ENCODE measurements around the gene GRHPR. TPM values are rescaled to one million over a fixed set of nuclear protein-coding genes. Genes with fewer than 3 reads are reported as not detected.
"Not testable (repeated sequence)": the region's sequence is repeated elsewhere in the genome, so short reads cannot be mapped to it uniquely, and the experiment has no call there.

Gene GRHPR
- polyA plus RNA-seq, 1 donor from 2014 or later: 84.6 TPM

GRCh38 chr9:37423508-37423907 is 1.0 kb downstream of the GRHPR start:
- Mint-ChIP-seq H3K9me3 (no peaks in the 10 kb centered on the region), H3K27ac (peak overlapping the region in 1 of 3 donors; percentile 72), H3K4me3 (peak overlapping the region; percentile 91 to 98 (median 98))

GRCh38 chr9:37424204-37424685 is 1.7 kb downstream of the GRHPR start:
- Mint-ChIP-seq H3K27ac (no peak overlapping the region), H3K4me1 (peaks cover 13 to 24% (median 18%) of the 10 kb centered on the region in 3 donors), H3K27me3 (no peaks in the 10 kb centered on the region), H3K36me3 (peaks cover 2% of the 10 kb centered on the region), H3K9me3 (no peaks in the 10 kb centered on the region), H3K4me3 (peak overlapping the region in 3 of 4 donors; percentile 60 to 97 (median 73))

More at GRCh38 chr9:37423508-37423907, 1.0 kb downstream of the GRHPR start:
- H3K36me3 Mint-ChIP-seq: peaks cover 2% of the 10 kb centered on the region
- no peaks in the 10 kb centered on the region for H3K27me3 Mint-ChIP-seq
- peaks cover 13 to 28% (median 18%) of the 10 kb centered on the region in 3 donors for H3K4me1 Mint-ChIP-seq

GRCh38 chr9:37424686-37425297 is 2.3 kb downstream of the GRHPR start:
- no peak overlapping the region for H3K4me3 Mint-ChIP-seq
- H3K36me3 Mint-ChIP-seq: peaks cover 2% of the 10 kb centered on the region
- H3K4me1 Mint-ChIP-seq: peaks cover 13 to 24% (median 18%) of the 10 kb centered on the region in 3 donors
- no peak overlapping the region for H3K27ac Mint-ChIP-seq
- no peaks in the 10 kb centered on the region for H3K27me3 Mint-ChIP-seq
- H3K9me3 Mint-ChIP-seq: no peaks in the 10 kb centered on the region

- Mint-ChIP-seq H3K9me3 (no peaks in the 10 kb centered on the region), H3K36me3 (peaks cover 2% of the 10 kb centered on the region), H3K27me3 (no peaks in the 10 kb centered on the region), H3K27ac (no peak overlapping the region), H3K4me3 (no peak overlapping the region), H3K4me1 (peaks cover 13 to 24% (median 18%) of the 10 kb centered on the region in 3 donors)
Observed at GRCh38 chr9:37425298-37425752, 2.8 kb downstream of the GRHPR start.

GRCh38 chr9:37426431-37426830 is 3.9 kb downstream of the GRHPR start:
- H3K4me1 Mint-ChIP-seq: peaks cover 18 to 25% (median 21%) of the 10 kb centered on the region in 3 donors
- not testable (repeated sequence) for H3K9me3 Mint-ChIP-seq, H3K27me3 Mint-ChIP-seq, H3K36me3 Mint-ChIP-seq
- peak overlapping the region in 1 of 3 donors; percentile 67 for H3K27ac Mint-ChIP-seq
- peak overlapping the region in 1 of 4 donors; percentile 58 for H3K4me3 Mint-ChIP-seq

- Mint-ChIP-seq H3K36me3 (peaks cover 2% of the 10 kb centered on the region), H3K4me1 (peaks cover 22 to 27% (median 23%) of the 10 kb centered on the region in 3 donors), H3K27me3 (no peaks in the 10 kb centered on the region), H3K4me3 (peak overlapping the region in 1 of 4 donors; percentile 43), H3K27ac (no peak overlapping the region), H3K9me3 (no peaks in the 10 kb centered on the region)
Observed at GRCh38 chr9:37426846-37427245, 4.3 kb downstream of the GRHPR start.

- H3K4me3 Mint-ChIP-seq: peak overlapping the region in 1 of 4 donors; percentile 38
- no peak overlapping the region for H3K27ac Mint-ChIP-seq
- H3K4me1 Mint-ChIP-seq: peaks cover 23 to 30% (median 27%) of the 10 kb centered on the region in 3 donors
- no peaks in the 10 kb centered on the region for H3K9me3 Mint-ChIP-seq
- peaks cover 2% of the 10 kb centered on the region for H3K36me3 Mint-ChIP-seq
- H3K27me3 Mint-ChIP-seq: no peaks in the 10 kb centered on the region
Observed at GRCh38 chr9:37428345-37428744, 5.8 kb downstream of the GRHPR start.

GRCh38 chr9:37429441-37430285 is 7.2 kb downstream of the GRHPR start:
- H3K36me3 Mint-ChIP-seq: peaks cover 4% of the 10 kb centered on the region
- H3K4me3 Mint-ChIP-seq: no peak overlapping the region
- no peaks in the 10 kb centered on the region for H3K27me3 Mint-ChIP-seq
- H3K9me3 Mint-ChIP-seq: no peaks in the 10 kb centered on the region
- H3K27ac Mint-ChIP-seq: no peak overlapping the region
- peaks cover 19 to 23% (median 23%) of the 10 kb centered on the region in 3 donors for H3K4me1 Mint-ChIP-seq

- no peaks in the 10 kb centered on the region for H3K9me3 Mint-ChIP-seq
- no peaks in the 10 kb centered on the region for H3K27me3 Mint-ChIP-seq
- peaks cover 19 to 23% (median 21%) of the 10 kb centered on the region in 3 donors for H3K4me1 Mint-ChIP-seq
- peak overlapping the region in 2 of 3 donors; percentile 78 to 81 for H3K27ac Mint-ChIP-seq
- peaks cover 6% of the 10 kb centered on the region for H3K36me3 Mint-ChIP-seq
- peak overlapping the region in 2 of 4 donors; percentile 22 to 82 for H3K4me3 Mint-ChIP-seq
Observed at GRCh38 chr9:37430841-37431597, 8.5 kb downstream of the GRHPR start.

- H3K9me3 Mint-ChIP-seq: no peaks in the 10 kb centered on the region
- H3K27ac Mint-ChIP-seq: peak overlapping the region; percentile 76 to 81 (median 78)
- peaks cover 17 to 21% (median 18%) of the 10 kb centered on the region in 3 donors for H3K4me1 Mint-ChIP-seq
- no peaks in the 10 kb centered on the region for H3K27me3 Mint-ChIP-seq
- H3K4me3 Mint-ChIP-seq: peak overlapping the region in 2 of 4 donors; percentile 56 to 82
- peaks cover 3% of the 10 kb centered on the region for H3K36me3 Mint-ChIP-seq
Observed at GRCh38 chr9:37432020-37432419, 9.5 kb downstream of the GRHPR start.

- Mint-ChIP-seq H3K27me3 (no peaks in the 10 kb centered on the region), H3K4me1 (peaks cover 17 to 19% (median 18%) of the 10 kb centered on the region in 3 donors), H3K36me3 (peaks cover 3% of the 10 kb centered on the region), H3K27ac (no peak overlapping the region), H3K9me3 (no peaks in the 10 kb centered on the region), H3K4me3 (no peak overlapping the region)
Observed at GRCh38 chr9:37433867-37434371, 11.4 kb downstream of the GRHPR start.

GRCh38 chr9:37436540-37436939 is 14.0 kb downstream of the GRHPR start:
- H3K36me3 Mint-ChIP-seq: peaks cover 7% of the 10 kb centered on the region
- no peaks in the 10 kb centered on the region for H3K9me3 Mint-ChIP-seq
- peak overlapping the region in 1 of 3 donors; percentile 83 for H3K27ac Mint-ChIP-seq
- H3K4me3 Mint-ChIP-seq: no peak overlapping the region
- no peaks in the 10 kb centered on the region for H3K27me3 Mint-ChIP-seq
- peaks cover 12 to 17% (median 13%) of the 10 kb centered on the region in 3 donors for H3K4me1 Mint-ChIP-seq

- Mint-ChIP-seq H3K4me3 (no peak overlapping the region), H3K27ac (no peak overlapping the region), H3K9me3 (no peaks in the 10 kb centered on the region), H3K36me3 (peaks cover 7% of the 10 kb centered on the region), H3K27me3 (no peaks in the 10 kb centered on the region), H3K4me1 (peaks cover 7 to 12% (median 8%) of the 10 kb centered on the region in 3 donors)
Observed at GRCh38 chr9:37437010-37437409, 14.5 kb downstream of the GRHPR start.

GRCh38 chr9:37437621-37438020 is 15.1 kb downstream of the GRHPR start:
- no peak overlapping the region for H3K4me3 Mint-ChIP-seq
- no peaks in the 10 kb centered on the region for H3K9me3 Mint-ChIP-seq
- H3K27ac Mint-ChIP-seq: peak overlapping the region in 1 of 3 donors; percentile 67
- no peaks in the 10 kb centered on the region for H3K27me3 Mint-ChIP-seq
- peaks cover 7% of the 10 kb centered on the region for H3K36me3 Mint-ChIP-seq
- H3K4me1 Mint-ChIP-seq: peaks cover 4 to 7% (median 4%) of the 10 kb centered on the region in 3 donors
